Lower leg skin (tissue), 3 donors: ENCODE data around the gene EFCC1.

Experiments
- POLR2A ChIP-seq, 2 donors: fragments of 450-650 bp; IDR thresholded peaks; one replicate each; pipeline ENCODE4 v1.6.1; 2016 to 2017; ENCODE audit warnings: antibody characterized with exemption in 2 of 2, mild to moderate bottlenecking in 1 of 2, moderate library complexity in 1 of 2
- TF ChIP-seq, protein P1 (sequence below), 3 donors: fragments of 450-650 bp; IDR thresholded peaks; one replicate each; pipeline ENCODE4 v1.5.1; 2016; ENCODE audit warnings: antibody characterized with exemption in 3 of 3, mild to moderate bottlenecking in 3 of 3, moderate library complexity in 2 of 3

DNA sequence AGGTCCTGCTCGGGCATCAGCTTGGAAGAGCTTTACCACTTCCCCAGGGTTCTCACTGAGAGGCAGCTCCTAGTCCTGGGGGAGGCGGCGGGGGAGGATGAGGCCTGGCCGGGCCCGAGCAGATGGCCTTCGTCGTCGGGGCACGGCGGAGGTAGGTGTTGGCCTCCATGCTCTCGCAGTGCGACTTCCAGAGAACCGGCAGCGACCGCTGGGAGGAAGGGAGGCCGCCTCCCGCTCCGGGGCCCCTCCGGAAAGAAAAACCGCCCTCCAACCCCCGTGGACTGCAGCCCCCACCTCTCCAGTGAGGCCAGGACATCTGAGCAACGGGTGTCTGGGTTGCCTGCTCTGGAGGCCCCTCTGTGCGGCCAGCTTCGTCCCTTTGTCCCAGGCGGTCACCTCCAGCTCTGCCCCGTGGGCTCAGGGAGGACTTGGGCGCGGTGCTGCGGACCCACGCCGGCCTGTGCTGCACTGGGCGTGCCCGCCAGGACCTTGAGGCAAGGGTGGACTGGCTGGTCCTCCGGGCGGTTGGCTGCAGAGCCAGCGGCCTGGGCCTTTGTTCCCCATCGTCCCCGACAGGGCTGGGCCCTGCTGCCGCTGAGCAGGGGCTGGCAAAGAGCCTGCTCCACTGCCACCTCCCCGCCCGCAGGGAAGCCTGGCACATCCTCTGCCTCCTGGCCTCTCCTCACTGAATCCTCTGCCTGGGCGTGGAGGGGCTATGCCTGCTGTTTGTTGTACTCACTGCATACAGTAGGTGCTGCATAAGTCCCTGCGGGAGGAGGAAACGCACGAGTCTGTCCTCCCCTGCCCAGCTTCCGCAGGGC is 45.8 kb downstream of the EFCC1 start:
- TF ChIP-seq, protein P1, sequence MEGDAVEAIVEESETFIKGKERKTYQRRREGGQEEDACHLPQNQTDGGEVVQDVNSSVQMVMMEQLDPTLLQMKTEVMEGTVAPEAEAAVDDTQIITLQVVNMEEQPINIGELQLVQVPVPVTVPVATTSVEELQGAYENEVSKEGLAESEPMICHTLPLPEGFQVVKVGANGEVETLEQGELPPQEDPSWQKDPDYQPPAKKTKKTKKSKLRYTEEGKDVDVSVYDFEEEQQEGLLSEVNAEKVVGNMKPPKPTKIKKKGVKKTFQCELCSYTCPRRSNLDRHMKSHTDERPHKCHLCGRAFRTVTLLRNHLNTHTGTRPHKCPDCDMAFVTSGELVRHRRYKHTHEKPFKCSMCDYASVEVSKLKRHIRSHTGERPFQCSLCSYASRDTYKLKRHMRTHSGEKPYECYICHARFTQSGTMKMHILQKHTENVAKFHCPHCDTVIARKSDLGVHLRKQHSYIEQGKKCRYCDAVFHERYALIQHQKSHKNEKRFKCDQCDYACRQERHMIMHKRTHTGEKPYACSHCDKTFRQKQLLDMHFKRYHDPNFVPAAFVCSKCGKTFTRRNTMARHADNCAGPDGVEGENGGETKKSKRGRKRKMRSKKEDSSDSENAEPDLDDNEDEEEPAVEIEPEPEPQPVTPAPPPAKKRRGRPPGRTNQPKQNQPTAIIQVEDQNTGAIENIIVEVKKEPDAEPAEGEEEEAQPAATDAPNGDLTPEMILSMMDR (IDR thresholded peaks at IDR 0.05): no peak
- no peak for TF ChIP-seq POLR2A (IDR thresholded peaks at IDR 0.05)
